ENCODE measurements around the gene EXOC1.

DNA sequence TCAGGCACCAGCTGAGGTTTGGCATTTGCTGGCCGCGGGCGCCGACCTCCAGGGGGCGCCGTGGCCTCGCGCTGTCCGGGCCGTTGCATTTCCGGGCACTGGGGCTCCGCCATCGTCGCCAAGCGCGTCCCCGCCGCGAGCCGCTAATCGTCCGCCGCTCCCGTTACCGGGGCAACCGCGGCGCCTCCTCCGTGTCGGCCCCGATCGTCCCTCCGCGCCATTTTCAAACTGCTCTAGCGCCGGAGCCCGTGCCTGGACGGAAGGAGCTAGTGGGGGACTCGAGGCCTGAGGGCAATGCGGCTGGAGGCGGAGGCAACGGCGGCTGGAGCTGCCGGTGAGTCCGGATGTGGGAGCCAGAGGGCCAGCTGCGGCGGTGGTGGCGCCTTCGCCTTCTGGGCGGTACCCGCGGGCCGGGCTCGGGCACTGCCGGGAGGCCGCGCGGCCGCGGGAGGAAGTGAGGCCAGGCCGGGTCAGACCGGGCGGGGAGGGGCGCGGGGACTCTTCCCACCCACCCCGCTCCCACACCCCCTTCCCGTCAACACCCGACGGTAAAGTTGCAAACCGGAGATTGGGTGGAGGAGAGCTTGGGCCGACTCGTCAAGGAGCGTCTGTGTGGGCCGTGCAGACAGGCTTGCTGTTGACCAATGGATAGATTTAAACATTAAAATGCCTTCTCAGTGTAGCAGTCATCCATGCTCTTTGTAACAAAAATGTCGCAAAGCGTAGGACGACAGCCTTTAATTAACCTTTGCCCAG lies 95.5 kb downstream of the EXOC1 start, which contains the start of gene CEP135:
- TF ChIP-seq, protein P1, sequence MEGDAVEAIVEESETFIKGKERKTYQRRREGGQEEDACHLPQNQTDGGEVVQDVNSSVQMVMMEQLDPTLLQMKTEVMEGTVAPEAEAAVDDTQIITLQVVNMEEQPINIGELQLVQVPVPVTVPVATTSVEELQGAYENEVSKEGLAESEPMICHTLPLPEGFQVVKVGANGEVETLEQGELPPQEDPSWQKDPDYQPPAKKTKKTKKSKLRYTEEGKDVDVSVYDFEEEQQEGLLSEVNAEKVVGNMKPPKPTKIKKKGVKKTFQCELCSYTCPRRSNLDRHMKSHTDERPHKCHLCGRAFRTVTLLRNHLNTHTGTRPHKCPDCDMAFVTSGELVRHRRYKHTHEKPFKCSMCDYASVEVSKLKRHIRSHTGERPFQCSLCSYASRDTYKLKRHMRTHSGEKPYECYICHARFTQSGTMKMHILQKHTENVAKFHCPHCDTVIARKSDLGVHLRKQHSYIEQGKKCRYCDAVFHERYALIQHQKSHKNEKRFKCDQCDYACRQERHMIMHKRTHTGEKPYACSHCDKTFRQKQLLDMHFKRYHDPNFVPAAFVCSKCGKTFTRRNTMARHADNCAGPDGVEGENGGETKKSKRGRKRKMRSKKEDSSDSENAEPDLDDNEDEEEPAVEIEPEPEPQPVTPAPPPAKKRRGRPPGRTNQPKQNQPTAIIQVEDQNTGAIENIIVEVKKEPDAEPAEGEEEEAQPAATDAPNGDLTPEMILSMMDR (IDR thresholded peaks at IDR 0.05; ENCODE audit: insufficient read depth, low read length, poor library complexity, severe bottlenecking): peak; percentile 39
- no peak for TF ChIP-seq EZH2phosphoT487 (conservative IDR thresholded peaks at IDR 0.05; ENCODE audit: low read length)

All from SU-DHL-6 (cell line).